Thyroid gland (tissue), 4 donors: Measurements from ENCODE around the gene MYO10. TPM values are rescaled to one million over a fixed set of nuclear protein-coding genes. Genes with fewer than 3 reads are reported as not detected.
A peak's percentile ranks its signal among the peaks of the same experiment; 100 is the strongest.

Experiments
- DNase-seq, 2 donors: peaks; one replicate each; pipeline ENCODE4 v3.0.0-alpha.2; 2019
- H3K27ac ChIP-seq, 3 donors: fragments of 200-600 bp; sonication (generic); 1 replicate in 2 of 3; 2 replicates in 1 of 3; pipeline ENCODE4 v1.5.1; 2016 to 2019; ENCODE audit warnings: mild to moderate bottlenecking in 1 of 3, moderate library complexity in 1 of 3
- H3K27me3 ChIP-seq: fragments of 200-600 bp; sonication (generic); one replicate; pipeline ENCODE4 v1.5.1; 2019
- H3K36me3 ChIP-seq, 2 donors: fragments of 200-600 bp; sonication (generic); one replicate each; pipeline ENCODE4 v1.5.1; 2016 to 2019
- H3K4me1 ChIP-seq, 2 donors: fragments of 200-600 bp; sonication (generic); one replicate each; pipeline ENCODE4 v1.5.1; 2017 to 2019
- H3K4me3 ChIP-seq, 3 donors: fragments of 200-600 bp; sonication (generic); replicated peaks in 1 of 3; 1 replicate in 2 of 3; 2 replicates in 1 of 3; pipeline ENCODE4 v1.5.1; 2016; ENCODE audit warnings: mild to moderate bottlenecking in 1 of 3
- H3K9me3 ChIP-seq: fragments of 200-600 bp; sonication (generic); one replicate; pipeline ENCODE4 v1.5.1; 2017
- CTCF ChIP-seq, 6 experiments: fragments of 200-600 bp in 3 of 6; fragments of 450-650 bp in 3 of 6; sonication (generic) in 3 of 6; IDR thresholded peaks; one replicate each; pipeline ENCODE4 v1.5.1; 2016 to 2019; ENCODE audit warnings: antibody characterized with exemption in 6 of 6, mild to moderate bottlenecking in 2 of 6, inconsistent platforms in 1 of 6, moderate library complexity in 1 of 6
- POLR2A ChIP-seq, 2 donors: fragments of 450-650 bp; IDR thresholded peaks; one replicate each; pipeline ENCODE4 v1.6.1; 2017; ENCODE audit warnings: antibody characterized with exemption in 2 of 2, mild to moderate bottlenecking in 2 of 2, moderate library complexity in 1 of 2
- WGBS, 2 donors: methylation state at CpG; one replicate each; pipeline ENCODE4 v1.1.5; 2017; 5-methylcytosine and 5-hydroxymethylcytosine counted together
- intact Hi-C: fragments of 100-400 bp; cut with DNase I; formaldehyde crosslinking; loops from one replicate; pipeline ENCODE4 v1.15.1; 2023
- total RNA-seq, 4 donors: library from RNA; depleted of rRNA; stranded (reverse); fragments of >200 nt; gene quantifications; one replicate each; pipeline ENCODE4 v1.2.3, GENCODE V29; 2016

Gene MYO10
- total RNA-seq, 4 donors from 2014 or later: 49.2 to 89.6 (median 71.0) TPM

GRCh38 chr5:16935231-16936149 is 598 bp downstream of the MYO10 start:
- no peaks in the 10 kb centered on the region for H3K27me3 ChIP-seq
- 1 to 2% methylated on average over 46 to 59 of the region's 85 CpGs for WGBS, 2 donors
- peak overlapping the region; percentile 42 to 83 (median 51) for H3K4me3 ChIP-seq
- peaks cover 28 to 36% of the 10 kb centered on the region in 2 donors for H3K4me1 ChIP-seq
- intact Hi-C loops: loop anchor here (10.0 kb wide), 3 partner anchors 141 to 249 kb away; no protein-coding TSS in a partner anchor
- no peaks in the 10 kb centered on the region for H3K36me3 ChIP-seq
- DNase-seq: peak; percentile 71 to 73
- H3K27ac ChIP-seq: peak overlapping the region; percentile 81 to 94 (median 88)
- TF ChIP-seq CTCF (IDR thresholded peaks at IDR 0.05): peak in 1 of 6 experiments; percentile 13
- no peak for TF ChIP-seq POLR2A (IDR thresholded peaks at IDR 0.05)
- H3K9me3 ChIP-seq: no peaks in the 10 kb centered on the region

- WGBS, 2 donors: 1 to 2% methylated on average over 6 of the region's 6 CpGs
- Histone ChIP-seq H3K4me3 (peak overlapping the region; percentile 42 to 83 (median 51)), H3K36me3 (no peaks in the 10 kb centered on the region), H3K4me1 (peaks cover 33 to 36% of the 10 kb centered on the region in 2 donors), H3K27me3 (no peaks in the 10 kb centered on the region), H3K27ac (peak overlapping the region; percentile 81 to 94 (median 88)), H3K9me3 (no peaks in the 10 kb centered on the region)
- peak in 1 of 2 donors; percentile 16 for DNase-seq
- no peak for TF ChIP-seq POLR2A (IDR thresholded peaks at IDR 0.05)
- no peak for TF ChIP-seq CTCF (IDR thresholded peaks at IDR 0.05)
- intact Hi-C loops: loop anchor here (10.0 kb wide), 3 partner anchors 140 to 250 kb away; no protein-coding TSS in a partner anchor
Measured at GRCh38 chr5:16934677-16935153, 1.4 kb downstream of the MYO10 start.

GRCh38 chr5:16934123-16934522 is 2.0 kb downstream of the MYO10 start:
- 1 to 7% methylated on average over 11 of the region's 11 CpGs for WGBS, 2 donors
- DNase-seq: peak; percentile 74 to 81
- Histone ChIP-seq H3K36me3 (no peaks in the 10 kb centered on the region), H3K9me3 (no peaks in the 10 kb centered on the region), H3K27ac (peak overlapping the region in 2 of 3 donors; percentile 88 to 94), H3K4me3 (peak overlapping the region in 2 of 3 donors; percentile 42 to 83), H3K27me3 (no peaks in the 10 kb centered on the region), H3K4me1 (peaks cover 33 to 36% of the 10 kb centered on the region in 2 donors)
- intact Hi-C loops: loop anchor here (10.0 kb wide), 3 partner anchors 139 to 251 kb away; no protein-coding TSS in a partner anchor
- TF ChIP-seq POLR2A (IDR thresholded peaks at IDR 0.05) (no peak), CTCF (IDR thresholded peaks at IDR 0.05) (peak; percentile 68 to 86 (median 82))

- TF ChIP-seq POLR2A (IDR thresholded peaks at IDR 0.05) (no peak), CTCF (IDR thresholded peaks at IDR 0.05) (no peak)
- Histone ChIP-seq H3K9me3 (no peaks in the 10 kb centered on the region), H3K4me3 (peak overlapping the region in 1 of 3 donors; percentile 83), H3K27me3 (no peaks in the 10 kb centered on the region), H3K4me1 (peaks cover 33 to 36% of the 10 kb centered on the region in 2 donors), H3K27ac (peak overlapping the region in 2 of 3 donors; percentile 78 to 94), H3K36me3 (no peaks in the 10 kb centered on the region)
- WGBS, 2 donors: 81 to 83% methylated on average over 2 of the region's 2 CpGs
- no peak for DNase-seq
- intact Hi-C loops: loop anchor here (10.0 kb wide), 3 partner anchors 139 to 251 kb away; no protein-coding TSS in a partner anchor
Measured at GRCh38 chr5:16933337-16933736, 2.8 kb downstream of the MYO10 start.
